DOHH2 (cell line): ENCODE measurements around the gene SLC39A9.

Source experiments
- H3F3A ChIP-seq: fragments of 200-600 bp; sonication (generic), shearing (Covaris generic); 2 replicates; pipeline ENCODE4 v1.6.0; 2016; ENCODE audit warnings: antibody characterized with exemption, mild to moderate bottlenecking; ENCODE audit not compliant: control insufficient read depth, insufficient read depth
- H3K27ac ChIP-seq: fragments of 200-600 bp; sonication (generic); 2 replicates; pipeline ENCODE4 v1.5.1; 2014; ENCODE audit warnings: low read depth, mild to moderate bottlenecking, low read length, moderate library complexity
- H3K27me3 ChIP-seq: fragments of 200-600 bp; sonication (generic); 2 replicates; pipeline ENCODE4 v1.6.1; 2014; ENCODE audit warnings: mild to moderate bottlenecking, low read length, mixed read lengths; ENCODE audit not compliant: control insufficient read depth
- H3K36me3 ChIP-seq: fragments of 200-600 bp; sonication (generic); 2 replicates; pipeline ENCODE4 v1.6.1; 2014; ENCODE audit warnings: mild to moderate bottlenecking, low read length, moderate library complexity, mixed read lengths; ENCODE audit not compliant: control insufficient read depth
- H3K4me1 ChIP-seq: fragments of 200-600 bp; sonication (generic); 2 replicates; pipeline ENCODE4 v1.6.1; 2014; ENCODE audit warnings: mild to moderate bottlenecking, low read length, mixed read lengths; ENCODE audit not compliant: control insufficient read depth
- H3K4me2 ChIP-seq: fragments of 200-600 bp; sonication (generic); 2 replicates; pipeline ENCODE4 v1.6.0; 2014; ENCODE audit warnings: mild to moderate bottlenecking, low read length, moderate library complexity
- H3K4me3 ChIP-seq: fragments of 200-600 bp; sonication (generic); 2 replicates; pipeline ENCODE4 v1.5.1; 2014; ENCODE audit warnings: mild to moderate bottlenecking, low read length, mixed read lengths
- H3K79me2 ChIP-seq: fragments of 200-600 bp; sonication (generic); 2 replicates; pipeline ENCODE4 v1.6.1; 2014; ENCODE audit warnings: mild to moderate bottlenecking, low read length, mixed read lengths; ENCODE audit not compliant: control insufficient read depth
- H3K9me2 ChIP-seq: fragments of 200-600 bp; sonication (generic); replicated peaks from 2 replicates; pipeline ENCODE4 v1.6.1; 2014; ENCODE audit warnings: mild to moderate bottlenecking, low read length, mixed read lengths; ENCODE audit not compliant: control insufficient read depth
- H3K9me3 ChIP-seq: fragments of 200-600 bp; sonication (generic); 2 replicates; pipeline ENCODE4 v1.6.1; 2014; ENCODE audit warnings: antibody characterized with exemption, low read length, mixed read lengths; ENCODE audit not compliant: control insufficient read depth, insufficient read depth
- H4K20me1 ChIP-seq: fragments of 200-600 bp; sonication (generic); 2 replicates; pipeline ENCODE4 v1.6.0; 2014; ENCODE audit warnings: low read depth, mild to moderate bottlenecking, antibody characterized with exemption, low read length, moderate library complexity; ENCODE audit not compliant: control insufficient read depth, insufficient read depth
- CTCF ChIP-seq: fragments of 200-600 bp; sonication (generic); IDR thresholded peaks from one replicate; pipeline ENCODE4 v1.5.1; 2014; ENCODE audit warnings: antibody characterized with exemption, mild to moderate bottlenecking, low read depth, low read length; ENCODE audit not compliant: poor library complexity, severe bottlenecking
- EZH2phosphoT487 ChIP-seq: fragments of 200-600 bp; sonication (generic); IDR thresholded peaks from 2 replicates; pipeline ENCODE4 v1.6.1; 2017; ENCODE audit warnings: borderline replicate concordance, mild to moderate bottlenecking, antibody characterized with exemption, low read length, moderate library complexity, mixed read lengths

SLC39A9 gene

GRCh38 chr14:69363964-69364363 lies 34.5 kb upstream of the SLC39A9 start:
- peaks cover 2% of the 10 kb centered on the region; the same call in 1 of the 2 replicates for H3F3A ChIP-seq
- no peak overlapping the region for H3K27ac ChIP-seq
- no peaks in the 10 kb centered on the region for H3K79me2 ChIP-seq
- no peaks in the 10 kb centered on the region for H3K36me3 ChIP-seq
- no peaks in the 10 kb centered on the region for H4K20me1 ChIP-seq
- no peaks in the 10 kb centered on the region for H3K9me3 ChIP-seq
- peaks cover 7% of the 10 kb centered on the region for H3K4me1 ChIP-seq
- H3K9me2 ChIP-seq = no peaks in the 10 kb centered on the region
- H3K27me3 ChIP-seq = peaks cover 17% of the 10 kb centered on the region
- H3K4me2 ChIP-seq = no peak overlapping the region
- no peak overlapping the region for H3K4me3 ChIP-seq
- no peak for TF ChIP-seq CTCF
- TF ChIP-seq EZH2phosphoT487 = no peak

- H3K9me3 ChIP-seq = no peaks in the 10 kb centered on the region
- H3K27me3 ChIP-seq = peaks cover 13% of the 10 kb centered on the region
- no peaks in the 10 kb centered on the region for H3K79me2 ChIP-seq
- no peaks in the 10 kb centered on the region for H3F3A ChIP-seq
- H3K27ac ChIP-seq = no peak overlapping the region
- no peak overlapping the region for H3K4me3 ChIP-seq
- TF ChIP-seq CTCF (no peak), EZH2phosphoT487 (no peak)
- H3K36me3 ChIP-seq = no peaks in the 10 kb centered on the region
- no peak overlapping the region for H3K4me2 ChIP-seq
- no peaks in the 10 kb centered on the region for H3K9me2 ChIP-seq
- peaks cover 7% of the 10 kb centered on the region for H3K4me1 ChIP-seq
- H4K20me1 ChIP-seq = no peaks in the 10 kb centered on the region
These were observed 34.1 kb upstream of the SLC39A9 start for GRCh38 chr14:69364378-69364777.

GRCh38 chr14:69366069-69366468 lies 32.4 kb upstream of the SLC39A9 start:
- H3K27ac ChIP-seq = no peak overlapping the region
- no peaks in the 10 kb centered on the region for H3K9me2 ChIP-seq
- no peaks in the 10 kb centered on the region; the same call in 1 of the 2 replicates for H3K4me1 ChIP-seq
- no peaks in the 10 kb centered on the region for H3K36me3 ChIP-seq
- no peak for TF ChIP-seq CTCF
- TF ChIP-seq EZH2phosphoT487 = no peak
- H3K27me3 ChIP-seq = peaks cover 12% of the 10 kb centered on the region
- H3K4me2 ChIP-seq = no peak overlapping the region
- no peaks in the 10 kb centered on the region for H4K20me1 ChIP-seq
- no peaks in the 10 kb centered on the region for H3K79me2 ChIP-seq
- no peaks in the 10 kb centered on the region for H3F3A ChIP-seq
- no peaks in the 10 kb centered on the region for H3K9me3 ChIP-seq
- no peak overlapping the region for H3K4me3 ChIP-seq
